Mucosa of rectum (tissue), 2 donors: Measurements from ENCODE around the gene NCK2.

Source experiments
- H3K27ac ChIP-seq, 2 donors: one replicate each; pipeline ENCODE4 v1.7.0; 2013; ENCODE audit warnings: inconsistent platforms in 2 of 2, low read depth in 2 of 2, low read length in 2 of 2
- H3K27me3 ChIP-seq, 2 donors: one replicate each; pipeline ENCODE4 v1.7.0; 2013; ENCODE audit warnings: low read length in 2 of 2; ENCODE audit not compliant: control insufficient read depth in 2 of 2, insufficient read depth in 2 of 2
- H3K36me3 ChIP-seq, 2 donors: one replicate each; pipeline ENCODE4 v1.7.0; 2013; ENCODE audit warnings: low read length in 2 of 2; ENCODE audit not compliant: control insufficient read depth in 2 of 2, insufficient read depth in 2 of 2
- H3K4me1 ChIP-seq, 2 donors: one replicate each; pipeline ENCODE4 v1.7.0; 2013; ENCODE audit warnings: low read length in 2 of 2, mild to moderate bottlenecking in 1 of 2; ENCODE audit not compliant: control insufficient read depth in 2 of 2, insufficient read depth in 2 of 2
- H3K4me3 ChIP-seq, 2 donors: one replicate each; pipeline ENCODE4 v1.7.0; 2013; ENCODE audit warnings: low read length in 2 of 2
- H3K9ac ChIP-seq, 2 donors: one replicate each; pipeline ENCODE4 v1.7.0; 2013; ENCODE audit warnings: low read length in 2 of 2, low read depth in 1 of 2, mild to moderate bottlenecking in 1 of 2
- H3K9me3 ChIP-seq, 2 donors: one replicate each; pipeline ENCODE4 v1.7.0; 2013; ENCODE audit warnings: low read length in 2 of 2; ENCODE audit not compliant: control insufficient read depth in 2 of 2
- donor health status: healthy.
- donor health status: Normal muscosa, but diverticular disease.

Gene NCK2

DNA sequence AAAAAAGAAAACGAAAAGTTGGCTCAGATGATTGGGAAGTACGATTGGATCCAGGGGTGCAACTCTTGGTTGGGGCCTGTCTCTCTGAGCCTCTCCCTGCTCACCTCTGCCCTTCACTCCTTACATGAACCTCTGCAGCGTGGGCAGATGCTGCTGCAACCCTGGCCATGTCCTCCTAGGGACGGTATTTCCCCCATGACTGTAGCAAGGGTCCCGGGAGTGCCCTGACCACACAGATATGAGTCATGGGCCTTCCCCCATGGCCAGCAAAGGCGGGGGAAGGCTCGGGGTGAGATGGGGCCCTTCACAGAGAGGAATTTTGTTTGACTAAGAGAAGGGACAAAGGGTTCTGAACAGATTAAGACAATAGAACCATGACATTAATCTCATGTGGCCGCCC lies 129.0 kb downstream of the NCK2 start:
- Histone ChIP-seq H3K27ac (no peak overlapping the region), H3K4me1 (peaks cover 15 to 21% of the 10 kb centered on the region in 2 donors), H3K4me3 (no peak overlapping the region), H3K27me3 (no peaks in the 10 kb centered on the region), H3K36me3 (peaks cover 2 to 3% of the 10 kb centered on the region in 2 donors), H3K9ac (no peak overlapping the region), H3K9me3 (no peaks in the 10 kb centered on the region)

GRCh38 chr2:105874466-105874865 lies 129.8 kb downstream of the NCK2 start:
- Histone ChIP-seq H3K9ac (no peak overlapping the region), H3K27ac (no peak overlapping the region), H3K9me3 (no peaks in the 10 kb centered on the region), H3K27me3 (no peaks in the 10 kb centered on the region), H3K4me1 (peaks cover 16 to 24% of the 10 kb centered on the region in 2 donors), H3K4me3 (no peak overlapping the region), H3K36me3 (peaks cover 2 to 3% of the 10 kb centered on the region in 2 donors)

GRCh38 chr2:105875241-105875640 lies 130.5 kb downstream of the NCK2 start:
- Histone ChIP-seq H3K36me3 (peaks cover 2% of the 10 kb centered on the region in 2 donors), H3K4me1 (peaks cover 16 to 24% of the 10 kb centered on the region in 2 donors), H3K4me3 (no peak overlapping the region), H3K27me3 (no peaks in the 10 kb centered on the region), H3K9ac (no peak overlapping the region), H3K27ac (no peak overlapping the region), H3K9me3 (no peaks in the 10 kb centered on the region)

DNA sequence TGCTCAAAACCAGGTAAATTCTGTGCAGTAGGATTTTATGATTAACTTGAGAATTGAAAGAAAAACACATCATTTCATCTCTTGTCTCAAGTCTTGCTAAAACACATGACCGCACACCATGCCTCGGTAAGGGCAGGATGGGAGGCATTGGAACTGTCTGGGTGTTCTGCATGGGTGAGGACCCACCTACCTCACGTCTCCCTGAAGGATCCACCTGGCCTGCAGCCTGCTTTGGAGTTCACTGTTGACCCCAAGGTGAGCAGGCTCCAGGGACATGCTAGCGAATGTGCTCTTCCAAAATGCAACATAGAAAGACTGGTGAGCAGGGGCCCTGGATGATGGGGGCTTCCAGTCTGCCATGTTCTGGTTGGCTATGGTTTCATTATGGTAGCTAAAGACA lies 131.5 kb downstream of the NCK2 start:
- Histone ChIP-seq H3K4me3 (no peak overlapping the region), H3K27me3 (no peaks in the 10 kb centered on the region), H3K36me3 (peaks cover 2 to 3% of the 10 kb centered on the region in 2 donors), H3K9ac (no peak overlapping the region), H3K27ac (no peak overlapping the region), H3K9me3 (no peaks in the 10 kb centered on the region), H3K4me1 (peaks cover 16 to 24% of the 10 kb centered on the region in 2 donors)

DNA sequence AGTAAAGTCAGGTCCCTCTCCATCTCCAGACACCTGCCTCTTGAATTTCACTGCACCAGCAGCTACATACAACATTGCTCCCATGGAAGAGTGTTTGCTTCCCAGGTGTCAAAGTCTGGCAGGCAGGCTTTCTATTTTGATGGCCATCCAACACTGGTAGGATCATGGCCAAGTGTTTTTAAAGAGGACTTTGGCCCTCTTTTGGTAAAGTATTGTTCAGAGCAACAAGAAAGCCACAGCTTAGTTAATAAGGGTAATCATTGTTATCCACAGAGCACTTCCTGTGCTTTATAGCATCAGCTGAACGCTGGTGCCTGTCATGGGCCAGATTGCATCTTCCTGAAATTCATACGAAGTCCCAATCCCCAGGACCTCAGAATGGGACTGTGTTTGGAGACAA lies 133.2 kb downstream of the NCK2 start:
- Histone ChIP-seq H3K4me3 (no peak overlapping the region), H3K36me3 (peaks cover 10 to 13% of the 10 kb centered on the region in 2 donors), H3K9me3 (no peaks in the 10 kb centered on the region), H3K27me3 (no peaks in the 10 kb centered on the region), H3K4me1 (peaks cover 16 to 24% of the 10 kb centered on the region in 2 donors), H3K9ac (no peak overlapping the region), H3K27ac (no peak overlapping the region)

- H3K9me3 ChIP-seq = no peaks in the 10 kb centered on the region
- H3K27ac ChIP-seq = peak overlapping the region in 1 of 2 donors; percentile 24
- peaks cover 18 to 24% of the 10 kb centered on the region in 2 donors for H3K4me1 ChIP-seq
- H3K27me3 ChIP-seq = no peaks in the 10 kb centered on the region
- H3K36me3 ChIP-seq = peaks cover 13 to 14% of the 10 kb centered on the region in 2 donors
- no peak overlapping the region for H3K4me3 ChIP-seq
- H3K9ac ChIP-seq = no peak overlapping the region
These were observed 134.5 kb downstream of the NCK2 start for GRCh38 chr2:105879106-105879802.

GRCh38 chr2:105879803-105880300 lies 135.1 kb downstream of the NCK2 start:
- Histone ChIP-seq H3K27ac (no peak overlapping the region), H3K27me3 (no peaks in the 10 kb centered on the region), H3K9me3 (no peaks in the 10 kb centered on the region), H3K4me1 (peaks cover 18 to 24% of the 10 kb centered on the region in 2 donors), H3K4me3 (no peak overlapping the region), H3K36me3 (peaks cover 13 to 16% of the 10 kb centered on the region in 2 donors), H3K9ac (no peak overlapping the region)

GRCh38 chr2:105880637-105881036 lies 135.9 kb downstream of the NCK2 start:
- no peak overlapping the region for H3K27ac ChIP-seq
- peaks cover 13 to 16% of the 10 kb centered on the region in 2 donors for H3K36me3 ChIP-seq
- H3K9ac ChIP-seq = no peak overlapping the region
- no peaks in the 10 kb centered on the region for H3K9me3 ChIP-seq
- H3K27me3 ChIP-seq = no peaks in the 10 kb centered on the region
- H3K4me1 ChIP-seq = peaks cover 13 to 24% of the 10 kb centered on the region in 2 donors
- H3K4me3 ChIP-seq = no peak overlapping the region

- no peaks in the 10 kb centered on the region for H3K9me3 ChIP-seq
- peaks cover 10 to 16% of the 10 kb centered on the region in 2 donors for H3K36me3 ChIP-seq
- no peak overlapping the region for H3K9ac ChIP-seq
- no peak overlapping the region for H3K4me3 ChIP-seq
- peaks cover 17 to 31% of the 10 kb centered on the region in 2 donors for H3K4me1 ChIP-seq
- no peak overlapping the region for H3K27ac ChIP-seq
- no peaks in the 10 kb centered on the region for H3K27me3 ChIP-seq
These were observed 136.8 kb downstream of the NCK2 start for GRCh38 chr2:105881286-105882136.

DNA sequence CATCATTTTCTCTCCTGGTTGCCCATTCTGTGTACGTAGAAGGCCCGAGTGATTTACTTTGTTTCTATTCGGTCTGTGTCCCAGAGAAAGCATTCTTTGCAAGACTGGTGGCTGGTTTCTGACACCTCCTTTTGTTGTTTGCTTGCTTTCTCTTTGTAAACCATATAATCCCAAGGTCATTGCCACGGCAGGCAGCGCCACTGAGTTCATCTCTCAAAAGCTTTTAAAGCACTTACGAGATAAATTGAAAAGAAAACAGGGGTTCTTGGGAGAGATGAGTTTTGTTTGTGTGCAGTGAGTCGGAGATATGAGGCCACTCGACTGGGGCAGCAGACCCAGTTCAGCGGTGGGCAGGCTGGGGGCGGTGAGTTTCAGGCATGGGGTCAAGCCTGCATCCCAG lies 137.6 kb downstream of the NCK2 start:
- Histone ChIP-seq H3K9me3 (no peaks in the 10 kb centered on the region), H3K4me1 (peaks cover 17 to 27% of the 10 kb centered on the region in 2 donors), H3K27ac (no peak overlapping the region), H3K4me3 (no peak overlapping the region), H3K36me3 (peaks cover 10 to 16% of the 10 kb centered on the region in 2 donors), H3K9ac (no peak overlapping the region), H3K27me3 (no peaks in the 10 kb centered on the region)
